HL-60/S4 treated with phorbol 12-myristate 13-acetate at 8.2 ng/mL for 4 days and 3 days (cell line): Measurements from ENCODE around the gene ZNHIT6.

Experiments used
- in situ Hi-C: fragments of 300-500 bp; cut with MboI; formaldehyde crosslinking; loops from 2 replicates; pipeline ENCODE4 v1.15.0; 2022; ENCODE audit warnings: low sequenced_read_pairs

Gene ZNHIT6

DNA sequence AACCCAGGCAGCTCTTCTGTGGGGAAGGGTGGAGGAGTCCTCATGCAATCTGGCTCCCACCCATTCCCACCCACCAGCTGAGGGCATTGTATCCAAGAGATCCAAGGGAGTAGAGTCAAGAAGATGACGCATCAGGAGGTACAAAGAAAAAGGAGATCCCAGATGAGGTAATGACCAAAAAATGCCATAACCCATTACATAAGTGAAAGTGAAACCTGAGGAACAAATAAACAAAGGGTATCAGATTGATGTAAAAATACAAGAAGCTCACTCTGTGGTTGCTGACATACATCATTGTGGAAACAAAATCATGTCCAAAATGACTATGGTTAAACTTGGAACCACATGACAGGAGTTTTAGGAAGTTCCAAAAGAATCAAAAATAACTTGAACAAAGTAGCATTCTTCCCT, 85.2 kb downstream of the ZNHIT6 start:
- in situ Hi-C loops = no loop called here

DNA sequence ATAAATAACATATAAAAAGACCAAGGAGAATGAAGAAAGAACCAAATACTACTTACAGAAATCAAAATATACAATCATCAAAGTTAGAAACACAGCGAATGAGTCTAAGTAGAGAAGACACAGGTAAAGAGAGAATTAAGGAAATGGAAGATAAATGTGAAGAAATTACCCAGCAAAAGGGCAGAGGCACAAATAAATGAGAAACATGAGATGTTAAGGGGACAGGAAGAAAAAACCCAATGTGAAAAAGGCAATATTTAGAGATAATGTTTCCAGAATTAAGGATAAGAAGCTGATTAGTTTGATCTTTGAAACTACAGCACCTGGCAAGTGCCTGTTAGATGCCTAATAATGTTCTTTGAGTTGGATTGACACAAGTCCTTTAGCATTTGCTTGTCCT, 86.8 kb downstream of the ZNHIT6 start:
- in situ Hi-C loops = no loop called here

DNA sequence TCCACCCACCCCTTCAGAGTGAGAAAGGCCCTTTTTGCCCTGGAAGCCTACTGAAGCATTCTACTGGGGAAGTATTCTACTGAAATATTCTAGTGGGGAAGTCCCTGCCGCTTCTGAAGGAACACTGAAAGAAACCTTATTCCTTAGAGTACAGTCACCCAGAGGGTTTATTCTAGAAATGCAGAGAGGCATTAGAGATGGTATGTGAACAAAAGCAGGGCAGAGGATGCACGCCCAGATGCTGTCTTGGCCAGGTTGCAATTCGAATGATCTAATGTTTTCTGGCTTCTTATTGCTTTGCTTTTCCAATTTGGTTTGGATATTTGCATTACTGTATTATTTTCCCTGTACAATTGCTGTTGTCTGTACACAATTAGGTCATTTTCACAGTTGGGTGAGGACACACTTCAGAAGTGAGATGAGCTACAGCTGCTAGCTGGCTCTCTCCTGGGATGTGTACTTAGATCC, 90.6 kb downstream of the ZNHIT6 start:
- in situ Hi-C loops = no loop called here

DNA sequence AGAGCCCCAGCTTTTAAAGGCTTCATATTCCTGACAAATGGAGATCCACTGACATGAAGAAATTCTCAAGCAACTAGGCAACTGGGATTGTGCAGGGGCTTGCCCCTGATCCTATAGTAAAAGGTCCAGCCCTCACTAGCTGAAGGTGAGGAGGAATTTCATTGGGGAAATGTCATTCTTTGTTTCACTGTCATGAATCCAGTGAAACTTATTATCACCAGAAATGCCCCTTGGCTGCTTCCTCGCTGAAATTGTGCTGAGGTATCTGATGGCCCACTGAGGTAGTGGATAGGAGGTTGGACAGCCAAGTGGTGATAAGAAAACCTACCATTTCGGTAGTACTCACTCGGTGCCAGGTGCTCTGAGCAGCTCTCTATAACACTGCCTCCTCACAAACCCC, 91.5 kb downstream of the ZNHIT6 start:
- in situ Hi-C loops = no loop called here

DNA sequence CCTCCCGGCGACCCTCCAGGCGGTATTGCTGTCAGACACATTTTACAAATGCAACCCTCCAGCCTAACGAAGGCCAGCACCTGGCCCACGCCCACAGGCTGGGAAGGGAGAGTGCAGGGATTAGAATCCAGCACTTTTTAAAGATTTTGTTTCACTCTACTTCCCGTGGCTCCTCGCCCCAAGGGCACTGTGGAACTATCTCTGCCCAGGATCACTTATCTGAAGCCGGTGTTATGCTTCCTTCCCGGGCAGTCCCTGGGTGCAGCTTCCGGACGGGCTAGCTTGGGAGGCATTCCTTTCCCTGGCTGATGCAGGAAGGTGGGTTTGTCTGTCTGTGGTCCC, 91.9 kb downstream of the ZNHIT6 start:
- in situ Hi-C loops = no loop called here

DNA sequence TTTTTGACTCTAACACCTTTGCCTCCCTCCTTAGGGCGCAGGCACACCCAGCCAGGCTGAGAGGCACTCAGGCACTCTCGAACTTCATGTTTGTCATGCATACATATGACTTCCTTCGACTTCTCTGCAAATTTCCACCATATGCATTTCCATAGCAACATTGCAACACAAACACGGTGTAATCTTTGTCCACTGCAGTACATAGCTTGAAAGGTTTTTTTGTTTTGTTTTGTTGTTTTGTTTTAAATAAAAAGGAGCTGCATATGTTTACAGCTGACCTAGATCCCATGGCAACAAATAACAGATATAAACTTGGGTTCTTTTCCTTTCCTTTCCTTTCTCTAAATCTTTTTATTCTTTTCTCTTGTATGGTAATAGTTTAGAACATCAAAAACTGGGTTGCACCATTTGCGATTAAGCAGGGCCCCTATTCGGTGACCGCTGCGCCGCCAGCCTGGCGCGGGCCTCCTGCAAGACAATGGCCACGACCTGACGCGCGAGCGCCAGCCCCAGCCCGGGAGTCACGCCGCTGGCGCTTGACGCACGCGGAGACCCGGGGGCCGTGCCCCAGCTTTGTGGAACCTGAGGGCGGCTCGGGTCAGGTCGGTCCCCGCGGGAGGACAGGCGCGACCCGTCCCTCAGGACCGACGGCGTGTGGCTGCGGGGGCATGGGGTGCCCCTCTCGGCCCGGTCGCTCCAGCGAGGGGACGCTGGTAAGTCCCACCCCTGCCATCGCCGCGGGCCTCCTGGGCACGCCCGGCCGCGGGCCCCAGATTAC, 92.5 kb downstream of the ZNHIT6 start:
- in situ Hi-C loops = no loop called here

DNA sequence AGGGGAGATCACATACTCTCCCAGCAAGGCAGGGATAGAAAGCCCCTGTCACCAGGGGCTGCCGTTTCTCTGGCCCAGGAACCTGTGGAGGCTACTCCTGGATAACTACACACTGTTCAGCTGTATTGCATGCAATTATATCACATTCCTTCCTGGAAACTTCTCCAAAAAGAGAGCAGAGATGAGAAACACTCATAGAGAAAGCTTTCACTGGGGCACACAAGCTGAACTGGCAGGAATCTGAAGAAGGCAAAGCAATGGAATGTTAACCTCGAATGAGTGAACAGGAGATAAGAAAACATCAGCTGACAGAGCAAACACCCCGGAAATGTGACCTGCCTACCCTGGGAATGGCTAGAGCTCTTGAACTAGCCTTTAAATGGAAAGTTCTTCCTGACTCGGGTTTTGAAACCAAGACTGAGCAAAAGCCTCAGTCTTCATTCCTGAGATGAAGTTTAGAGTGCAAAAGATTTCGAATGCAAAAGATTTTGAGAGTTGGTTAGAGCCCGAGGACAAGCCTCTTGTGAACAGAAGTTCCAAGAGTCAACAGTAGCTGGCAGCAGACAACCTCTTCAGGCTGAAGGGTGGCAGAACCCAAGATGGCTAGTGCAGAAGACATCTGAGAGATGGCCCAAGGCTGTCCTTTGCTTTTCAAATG, 95.4 kb downstream of the ZNHIT6 start:
- in situ Hi-C loops = no loop called here

DNA sequence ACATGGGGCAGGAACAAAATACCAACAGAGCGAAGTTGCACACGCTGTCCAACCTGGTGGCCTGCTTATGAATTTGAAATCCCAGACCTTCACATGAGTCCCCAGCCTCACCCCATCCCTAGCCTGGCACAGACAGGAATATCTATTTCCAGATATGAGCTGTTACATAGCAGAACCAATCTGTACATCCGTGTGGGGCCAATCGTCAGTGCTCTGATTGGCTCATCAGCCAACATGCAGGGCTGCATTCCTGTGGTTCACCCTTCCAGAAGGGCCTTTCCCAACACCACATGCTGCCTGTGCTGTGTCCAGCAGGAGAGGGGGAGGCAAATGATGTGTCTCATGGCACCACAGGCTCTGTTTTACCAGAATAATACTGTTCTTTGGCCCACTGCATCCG, 96.4 kb downstream of the ZNHIT6 start:
- in situ Hi-C loops = no loop called here

DNA sequence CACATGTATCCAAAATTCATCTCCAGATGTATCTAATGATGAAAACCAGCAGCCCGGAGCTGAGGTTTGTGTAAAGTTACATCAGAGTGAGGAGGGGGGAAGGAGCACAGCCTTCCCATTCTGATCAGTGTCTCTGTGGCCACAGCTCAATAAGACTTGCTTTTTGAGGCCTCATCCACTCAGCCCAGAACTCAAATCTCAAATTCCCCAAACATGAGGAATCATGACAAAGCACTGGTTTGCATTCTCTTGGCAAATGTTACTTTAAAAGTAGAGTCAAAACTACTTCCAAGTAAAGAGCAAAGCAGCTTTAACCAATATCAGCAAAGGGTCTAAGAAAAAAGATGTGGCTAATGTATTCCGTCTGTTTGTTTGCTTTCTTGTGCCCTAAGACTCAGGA, 96.8 kb downstream of the ZNHIT6 start:
- in situ Hi-C loops = no loop called here

DNA sequence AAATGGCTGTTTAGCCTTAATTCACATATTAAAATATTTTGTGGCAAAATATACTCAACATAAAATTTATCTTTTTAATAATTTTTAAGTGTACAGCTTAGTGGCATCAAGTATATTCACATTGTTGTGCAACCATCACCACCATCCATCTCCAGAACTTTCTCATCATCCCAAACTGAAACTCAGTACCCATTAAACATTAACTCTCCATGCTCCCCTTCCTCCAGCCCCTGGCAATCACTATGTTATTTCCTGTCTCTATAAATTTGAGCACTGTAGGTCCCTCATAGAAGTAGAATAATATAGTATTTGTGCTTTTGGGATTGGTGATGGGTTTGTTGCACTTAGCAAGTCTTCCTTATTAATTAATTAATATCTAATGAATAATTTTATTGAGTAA, 98.3 kb downstream of the ZNHIT6 start:
- in situ Hi-C loops = no loop called here

DNA sequence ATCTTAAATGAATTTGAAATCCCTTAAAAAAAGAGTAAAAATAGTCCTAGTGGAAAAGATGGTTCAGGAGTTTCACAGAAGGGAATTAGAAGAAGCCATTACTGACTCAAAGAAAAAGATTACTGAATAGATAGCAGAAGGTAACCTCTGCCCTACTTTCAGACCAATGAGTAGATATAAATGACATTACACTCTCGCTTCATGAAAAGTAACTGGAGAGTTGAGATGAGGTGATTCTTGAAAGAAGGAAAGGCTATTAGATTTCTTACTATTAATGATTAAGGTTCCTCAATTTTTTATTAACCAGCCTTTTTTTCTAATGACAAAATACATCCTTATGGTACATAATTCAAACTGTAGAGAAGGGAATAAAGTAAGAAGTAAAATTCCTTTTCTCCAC, 99.4 kb downstream of the ZNHIT6 start:
- in situ Hi-C loops = no loop called here

DNA sequence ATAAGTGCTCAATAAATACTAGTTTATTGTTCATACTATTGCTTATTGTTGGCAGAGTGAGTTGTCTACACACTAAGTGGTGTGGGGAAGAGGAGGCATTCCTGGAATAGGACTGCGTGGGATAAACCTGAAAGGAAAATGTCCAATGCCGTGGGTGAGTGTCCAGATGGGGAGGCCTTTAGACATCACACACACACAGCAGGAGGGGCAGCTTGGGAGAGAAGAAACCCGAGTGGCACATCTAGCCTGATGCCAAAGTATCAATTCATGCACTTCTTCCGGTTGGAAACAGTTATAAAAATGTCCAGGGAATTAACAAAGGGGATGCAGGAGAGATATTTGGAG, 100.3 kb downstream of the ZNHIT6 start:
- in situ Hi-C loops = no loop called here

DNA sequence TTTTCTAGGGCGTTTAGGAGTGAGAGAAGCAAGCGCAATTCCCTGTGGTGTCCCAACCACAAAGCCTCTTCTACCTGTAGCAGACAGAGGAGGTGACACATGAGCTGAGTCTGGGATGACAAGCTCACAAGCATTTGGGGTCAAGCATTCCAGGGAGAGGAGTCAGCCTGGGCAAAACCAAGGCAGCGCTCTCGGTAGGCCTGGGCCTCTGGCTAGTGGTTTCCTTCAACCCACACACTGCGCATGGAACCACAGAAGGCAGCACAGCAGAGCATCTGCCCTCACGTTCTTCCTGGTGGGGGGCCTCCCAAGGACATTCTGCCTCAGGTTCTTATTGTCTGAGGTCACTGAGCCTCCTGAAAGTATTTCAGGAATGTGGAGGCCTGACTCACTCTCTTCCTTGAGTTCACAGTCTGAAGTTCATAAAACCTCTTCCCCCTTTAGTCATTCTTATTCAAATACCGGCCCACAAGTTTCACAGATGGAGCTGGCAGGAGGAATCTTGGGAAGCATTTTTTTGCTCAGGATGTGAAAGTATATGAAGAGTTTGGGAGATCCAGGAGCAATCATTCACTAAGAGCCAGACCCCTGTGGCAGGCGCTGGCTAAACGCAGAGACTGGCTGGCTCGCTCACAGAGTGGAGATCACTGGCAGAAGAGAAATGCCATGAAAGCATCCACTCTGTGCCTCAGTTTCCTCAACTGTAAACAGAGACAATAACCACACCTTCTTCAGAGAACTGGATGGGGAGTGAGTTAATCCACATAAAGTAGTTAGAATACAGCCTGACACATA, 100.9 kb downstream of the ZNHIT6 start:
- in situ Hi-C loops = no loop called here

DNA sequence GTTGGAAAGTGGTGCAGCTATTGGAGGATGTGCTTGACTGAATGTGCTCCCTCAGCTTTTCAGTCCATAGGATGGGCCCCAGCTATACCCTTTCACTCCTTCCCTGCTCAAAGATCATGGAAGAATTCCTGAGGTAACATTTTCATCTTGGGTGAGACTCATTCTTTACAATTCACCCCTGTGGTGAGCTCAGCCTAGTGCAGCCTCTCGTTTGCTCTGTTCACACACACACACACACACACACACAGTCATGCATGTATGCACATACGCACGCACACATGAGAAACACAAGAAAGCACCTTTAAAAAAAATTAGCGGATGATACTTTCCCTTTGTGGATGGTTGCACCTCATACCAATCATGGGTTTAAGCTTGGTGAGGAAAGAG, 101.8 kb downstream of the ZNHIT6 start:
- in situ Hi-C loops = no loop called here

DNA sequence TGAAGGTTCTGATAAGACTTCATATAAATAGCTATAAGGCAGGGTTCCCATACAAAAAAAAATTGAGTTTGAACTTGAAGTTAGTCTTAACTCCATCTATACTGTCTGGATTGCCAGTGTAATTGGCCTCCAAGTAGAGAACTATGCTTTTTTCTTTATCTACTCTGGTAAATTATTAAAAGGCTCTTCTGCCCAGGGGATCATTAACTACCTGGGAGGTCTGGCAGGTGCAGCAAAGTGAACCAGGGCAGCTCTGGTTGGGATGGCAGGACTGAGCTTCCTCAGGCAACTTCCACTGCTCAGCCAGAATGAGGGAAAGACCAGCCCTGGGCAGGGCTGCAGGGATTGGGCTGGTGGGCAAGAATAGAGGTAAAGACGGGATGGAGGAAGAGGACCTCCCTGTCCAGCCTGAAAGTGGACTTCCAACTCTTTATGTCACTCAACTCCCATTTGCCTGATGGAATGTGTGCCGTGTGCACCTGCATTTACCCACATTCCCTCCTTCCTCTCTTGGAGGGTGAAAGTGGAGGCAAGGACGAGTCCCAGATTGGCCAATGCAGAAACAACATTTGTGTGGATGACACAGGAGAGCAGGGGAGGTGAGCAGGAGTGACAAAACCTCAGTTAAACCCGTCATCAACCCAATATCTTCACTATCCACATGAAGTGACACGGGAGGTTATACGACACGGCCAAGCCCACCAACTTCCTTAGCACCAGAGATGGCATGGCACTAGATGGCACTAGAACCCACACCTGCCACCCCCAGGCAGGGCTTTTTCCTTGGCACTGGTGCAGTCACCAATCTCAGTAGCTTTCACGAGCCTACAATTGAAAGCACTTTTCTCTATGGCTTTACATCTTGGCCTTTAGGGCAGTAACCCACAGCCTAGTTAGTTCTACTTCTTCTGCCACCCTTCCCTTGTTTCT, 102.5 kb downstream of the ZNHIT6 start:
- in situ Hi-C loops = no loop called here

DNA sequence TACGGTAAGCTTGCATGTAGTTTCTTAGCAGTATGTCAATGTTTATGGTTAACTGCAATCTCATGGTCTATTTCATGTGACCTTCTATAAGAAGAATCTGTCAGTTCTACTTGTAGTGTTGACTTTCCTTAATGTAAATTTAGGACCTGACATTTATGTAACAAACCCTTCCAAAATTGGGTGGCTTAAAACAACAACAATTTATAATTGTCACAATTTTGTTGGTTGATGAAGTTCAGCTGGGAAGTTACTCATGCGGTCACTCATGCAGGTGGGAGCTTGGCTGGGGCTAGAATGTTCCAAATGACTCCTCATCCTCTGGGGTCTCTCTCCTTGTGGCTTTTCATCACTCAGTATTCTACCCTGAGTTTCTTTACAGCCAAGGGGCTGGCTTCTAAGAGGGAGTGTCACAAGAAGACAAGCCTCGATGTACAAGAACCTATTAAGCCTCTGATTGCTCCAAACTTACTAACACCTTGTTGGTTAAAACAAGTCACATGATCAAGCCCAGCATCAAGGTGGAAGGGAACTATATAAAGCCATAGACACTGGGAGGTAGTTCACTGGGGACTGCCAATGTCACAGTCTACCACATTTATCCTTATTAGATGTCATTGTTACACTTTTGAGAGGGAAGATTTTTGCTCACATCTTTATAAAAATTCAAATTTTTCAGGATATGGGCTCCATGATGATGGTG, 103.8 kb downstream of the ZNHIT6 start:
- in situ Hi-C loops = no loop called here

DNA sequence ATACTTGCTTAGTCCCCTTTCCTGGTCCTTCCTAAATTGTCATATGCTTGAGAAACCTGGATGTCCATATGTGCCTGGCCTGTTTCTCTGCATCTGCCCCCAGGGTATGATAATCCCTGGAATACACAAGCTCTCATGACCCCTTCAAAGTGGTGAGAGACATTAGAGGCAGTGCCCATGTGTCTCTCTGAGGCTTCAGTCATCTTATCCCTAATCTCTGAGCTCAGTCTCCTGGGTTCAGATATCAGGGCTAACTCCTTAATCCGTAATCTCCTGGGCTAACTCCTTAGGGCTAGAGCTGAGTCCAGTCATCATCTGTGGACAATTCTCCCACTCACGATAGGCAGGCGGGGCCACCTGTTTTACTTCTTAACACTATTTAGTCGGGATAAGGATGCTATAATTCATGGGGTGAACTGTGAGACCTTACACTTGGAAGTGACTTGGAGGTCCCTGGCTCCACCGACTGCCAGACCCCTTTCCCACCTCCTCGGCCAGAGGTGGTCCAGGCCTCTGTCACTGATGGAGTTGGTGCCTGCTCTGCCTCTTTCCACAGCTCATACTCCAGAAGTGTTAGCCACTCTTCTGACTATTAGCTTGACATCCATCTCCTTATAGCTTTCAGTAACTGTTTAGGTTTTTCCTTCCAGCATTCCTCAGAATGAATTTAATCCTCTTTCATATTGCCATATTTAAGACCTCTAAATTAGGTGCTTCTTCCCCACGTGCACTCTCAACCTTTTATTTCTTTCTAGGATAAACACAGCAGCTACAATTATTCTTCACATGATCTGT, 105.0 kb downstream of the ZNHIT6 start:
- in situ Hi-C loops = no loop called here

DNA sequence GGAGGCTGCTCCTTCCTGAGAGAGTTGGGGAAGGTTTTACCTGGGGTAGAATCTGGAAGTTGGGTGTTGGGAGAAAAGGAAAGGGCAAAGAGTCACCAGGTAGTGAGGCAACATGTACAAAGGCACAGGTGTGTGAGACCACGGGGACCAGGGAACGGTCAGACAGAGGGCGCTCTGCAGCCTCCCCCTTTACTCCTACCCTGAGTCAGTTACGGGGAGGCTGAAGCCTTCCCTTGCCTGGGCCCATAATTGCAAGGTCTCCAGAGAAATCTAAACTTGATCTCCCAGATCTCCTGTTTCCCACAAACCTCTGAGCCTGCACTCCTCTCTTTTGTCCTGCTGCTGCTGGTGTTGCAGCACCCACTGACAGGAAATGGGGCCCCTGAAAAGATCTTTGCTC, 105.7 kb downstream of the ZNHIT6 start:
- in situ Hi-C loops = no loop called here

DNA sequence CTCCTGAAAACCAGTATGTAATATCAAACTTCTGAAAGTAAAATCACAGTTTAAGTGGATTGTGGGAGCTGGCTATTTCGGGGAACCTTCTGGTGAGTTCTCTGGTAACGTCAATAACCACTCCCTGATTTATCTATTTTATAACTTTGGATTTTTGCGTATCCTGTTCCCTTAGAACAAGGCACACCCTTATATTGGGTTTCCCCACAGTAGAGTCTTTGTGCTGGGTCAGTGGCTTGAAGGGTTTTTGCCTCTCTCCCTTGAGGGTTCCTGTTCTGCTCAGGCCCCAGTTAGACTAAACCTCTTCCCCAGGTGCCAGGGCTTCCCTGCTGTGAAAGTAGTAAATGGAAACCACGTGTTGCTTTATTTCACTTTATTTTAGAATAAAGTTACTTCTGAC, 106.3 kb downstream of the ZNHIT6 start:
- in situ Hi-C loops = no loop called here

DNA sequence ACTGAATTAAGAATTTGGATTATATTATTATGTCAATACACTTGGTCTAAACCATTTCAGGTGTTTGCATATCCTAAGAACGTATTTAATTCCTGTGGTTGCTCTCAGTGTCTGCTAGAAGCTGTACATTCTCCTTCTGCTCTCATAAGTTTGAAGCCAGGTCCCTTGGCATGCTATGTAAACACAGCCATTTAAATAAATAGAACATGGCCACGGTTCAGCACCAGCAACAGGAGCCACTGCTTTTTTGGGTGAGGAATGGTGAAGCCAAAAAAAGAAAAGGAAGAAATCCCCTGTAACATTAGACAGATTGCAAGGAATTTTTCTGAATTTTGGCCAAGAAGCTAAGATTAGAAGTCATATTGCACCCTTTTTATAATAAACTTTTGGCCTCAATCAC, 108.6 kb downstream of the ZNHIT6 start:
- in situ Hi-C loops = no loop called here
